ENCODE results near the gene ADAMTS5.

The ADAMTS5 gene

GRCh38 chr21:26909972-26910371, 56.9 kb downstream of the ADAMTS5 start:
- H3K4me3 ChIP-seq: no peak overlapping the region

GRCh38 chr21:26900980-26901379, 65.9 kb downstream of the ADAMTS5 start:
- Histone ChIP-seq H3K4me3 (no peak overlapping the region), H3K27ac (no peak overlapping the region)

More at GRCh38 chr21:26909972-26910371, 56.9 kb downstream of the ADAMTS5 start:
- H3K27ac ChIP-seq: no peak overlapping the region

- Histone ChIP-seq H3K4me3 (no peak overlapping the region), H3K27ac (no peak overlapping the region)
Observed at GRCh38 chr21:26892151-26892550, 74.7 kb downstream of the ADAMTS5 start.

GRCh38 chr21:26888931-26889330, 78.0 kb downstream of the ADAMTS5 start:
- Histone ChIP-seq H3K27ac (peak overlapping the region in 1 of 21 experiments; percentile 21), H3K4me3 (no peak overlapping the region)

GRCh38 chr21:26888256-26888655, 78.6 kb downstream of the ADAMTS5 start:
- H3K4me3 ChIP-seq: no peak overlapping the region
- H3K27ac ChIP-seq: peak overlapping the region in 1 of 21 experiments; percentile 21

- H3K4me3 ChIP-seq: no peak overlapping the region
Observed at GRCh38 chr21:26887251-26887650, 79.6 kb downstream of the ADAMTS5 start.

GRCh38 chr21:26884436-26884835, 82.5 kb downstream of the ADAMTS5 start:
- Histone ChIP-seq H3K27ac (no peak overlapping the region), H3K4me3 (no peak overlapping the region)

More at GRCh38 chr21:26887251-26887650, 79.6 kb downstream of the ADAMTS5 start:
- no peak overlapping the region for H3K27ac ChIP-seq

- Histone ChIP-seq H3K4me3 (no peak overlapping the region), H3K27ac (no peak overlapping the region)
Observed at GRCh38 chr21:26883768-26884167, 83.1 kb downstream of the ADAMTS5 start.

GRCh38 chr21:26881504-26882228, 85.2 kb downstream of the ADAMTS5 start:
- no peak overlapping the region for H3K4me3 ChIP-seq

GRCh38 chr21:26877018-26877417, 89.9 kb downstream of the ADAMTS5 start:
- Histone ChIP-seq H3K4me3 (no peak overlapping the region), H3K27ac (no peak overlapping the region)

More at GRCh38 chr21:26881504-26882228, 85.2 kb downstream of the ADAMTS5 start:
- H3K27ac ChIP-seq: no peak overlapping the region

GRCh38 chr21:26874347-26874746, 92.5 kb downstream of the ADAMTS5 start:
- Histone ChIP-seq H3K4me3 (no peak overlapping the region), H3K27ac (no peak overlapping the region)

Data from skin epidermis (tissue), 12 donors.